ENCODE measurements around the gene SLC10A4.

DNA sequence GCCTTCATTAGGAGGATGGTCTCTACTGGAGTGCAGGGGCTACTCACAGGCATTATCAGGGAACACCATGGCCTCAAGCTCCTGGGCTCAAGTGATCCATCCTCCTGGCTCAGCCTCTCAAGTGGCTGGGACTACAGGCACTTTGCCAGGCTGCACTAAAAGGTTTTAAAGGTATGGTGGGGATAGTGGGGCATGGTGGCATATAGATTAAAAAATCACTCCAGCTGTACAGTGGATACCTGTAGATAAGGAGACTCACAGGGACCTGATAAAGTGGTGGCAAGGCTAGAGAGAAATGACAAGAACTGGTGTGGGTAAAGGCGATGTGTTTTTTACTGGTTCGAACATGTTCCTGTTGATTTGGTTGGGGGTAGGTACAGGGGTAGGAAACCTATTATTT is 12.8 kb downstream of the SLC10A4 start:
- TF ChIP-seq, protein P1, sequence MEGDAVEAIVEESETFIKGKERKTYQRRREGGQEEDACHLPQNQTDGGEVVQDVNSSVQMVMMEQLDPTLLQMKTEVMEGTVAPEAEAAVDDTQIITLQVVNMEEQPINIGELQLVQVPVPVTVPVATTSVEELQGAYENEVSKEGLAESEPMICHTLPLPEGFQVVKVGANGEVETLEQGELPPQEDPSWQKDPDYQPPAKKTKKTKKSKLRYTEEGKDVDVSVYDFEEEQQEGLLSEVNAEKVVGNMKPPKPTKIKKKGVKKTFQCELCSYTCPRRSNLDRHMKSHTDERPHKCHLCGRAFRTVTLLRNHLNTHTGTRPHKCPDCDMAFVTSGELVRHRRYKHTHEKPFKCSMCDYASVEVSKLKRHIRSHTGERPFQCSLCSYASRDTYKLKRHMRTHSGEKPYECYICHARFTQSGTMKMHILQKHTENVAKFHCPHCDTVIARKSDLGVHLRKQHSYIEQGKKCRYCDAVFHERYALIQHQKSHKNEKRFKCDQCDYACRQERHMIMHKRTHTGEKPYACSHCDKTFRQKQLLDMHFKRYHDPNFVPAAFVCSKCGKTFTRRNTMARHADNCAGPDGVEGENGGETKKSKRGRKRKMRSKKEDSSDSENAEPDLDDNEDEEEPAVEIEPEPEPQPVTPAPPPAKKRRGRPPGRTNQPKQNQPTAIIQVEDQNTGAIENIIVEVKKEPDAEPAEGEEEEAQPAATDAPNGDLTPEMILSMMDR (IDR thresholded peaks at IDR 0.05), result no peak
- TF ChIP-seq EP300 (IDR thresholded peaks at IDR 0.05), result no peak
- no peak for TF ChIP-seq POLR2AphosphoS5 (IDR thresholded peaks at IDR 0.05)
- TF ChIP-seq POLR2A (IDR thresholded peaks at IDR 0.05), result no peak
